ENCODE data around the gene RASGRF2. TPM values are rescaled to one million over a fixed set of nuclear protein-coding genes. Genes with fewer than 3 reads are reported as not detected.

The RASGRF2 gene
- total RNA-seq, 4 donors from 2014 or later: 3.3 to 26.4 (median 12.3) TPM

DNA sequence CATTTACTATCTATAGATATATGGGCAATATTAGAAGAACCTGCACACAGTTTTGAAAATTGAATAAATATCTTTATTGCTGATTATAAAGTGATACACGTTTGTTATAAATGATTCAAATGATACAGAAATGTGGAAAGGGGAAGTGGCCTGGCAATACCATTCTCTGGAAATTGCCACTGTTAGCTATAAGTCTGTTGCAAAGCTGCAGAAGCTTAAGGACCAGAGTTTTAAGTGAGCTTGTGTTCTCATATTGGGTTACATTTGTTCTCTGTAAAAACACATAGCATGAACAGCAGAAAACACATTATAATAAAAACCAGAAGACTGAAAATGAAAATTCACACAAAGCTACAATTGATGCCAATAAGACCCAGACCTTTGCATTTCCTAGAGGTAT, 59.6 kb downstream of the RASGRF2 start:
- Histone ChIP-seq H3K9me3 (no peaks in the 10 kb centered on the region), H3K36me3 (no peaks in the 10 kb centered on the region), H3K4me3 (no peak overlapping the region), H3K27ac (no peak overlapping the region), H3K4me1 (no peaks in the 10 kb centered on the region), H3K27me3 (no peaks in the 10 kb centered on the region)
- intact Hi-C loops (cut with DNase I; ENCODE audit: low total_unique reads): no loop called here
- TF ChIP-seq POLR2A (IDR thresholded peaks at IDR 0.05): no peak
- TF ChIP-seq, protein P1, sequence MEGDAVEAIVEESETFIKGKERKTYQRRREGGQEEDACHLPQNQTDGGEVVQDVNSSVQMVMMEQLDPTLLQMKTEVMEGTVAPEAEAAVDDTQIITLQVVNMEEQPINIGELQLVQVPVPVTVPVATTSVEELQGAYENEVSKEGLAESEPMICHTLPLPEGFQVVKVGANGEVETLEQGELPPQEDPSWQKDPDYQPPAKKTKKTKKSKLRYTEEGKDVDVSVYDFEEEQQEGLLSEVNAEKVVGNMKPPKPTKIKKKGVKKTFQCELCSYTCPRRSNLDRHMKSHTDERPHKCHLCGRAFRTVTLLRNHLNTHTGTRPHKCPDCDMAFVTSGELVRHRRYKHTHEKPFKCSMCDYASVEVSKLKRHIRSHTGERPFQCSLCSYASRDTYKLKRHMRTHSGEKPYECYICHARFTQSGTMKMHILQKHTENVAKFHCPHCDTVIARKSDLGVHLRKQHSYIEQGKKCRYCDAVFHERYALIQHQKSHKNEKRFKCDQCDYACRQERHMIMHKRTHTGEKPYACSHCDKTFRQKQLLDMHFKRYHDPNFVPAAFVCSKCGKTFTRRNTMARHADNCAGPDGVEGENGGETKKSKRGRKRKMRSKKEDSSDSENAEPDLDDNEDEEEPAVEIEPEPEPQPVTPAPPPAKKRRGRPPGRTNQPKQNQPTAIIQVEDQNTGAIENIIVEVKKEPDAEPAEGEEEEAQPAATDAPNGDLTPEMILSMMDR (IDR thresholded peaks at IDR 0.05): no peak
- no peak for DNase-seq

DNA sequence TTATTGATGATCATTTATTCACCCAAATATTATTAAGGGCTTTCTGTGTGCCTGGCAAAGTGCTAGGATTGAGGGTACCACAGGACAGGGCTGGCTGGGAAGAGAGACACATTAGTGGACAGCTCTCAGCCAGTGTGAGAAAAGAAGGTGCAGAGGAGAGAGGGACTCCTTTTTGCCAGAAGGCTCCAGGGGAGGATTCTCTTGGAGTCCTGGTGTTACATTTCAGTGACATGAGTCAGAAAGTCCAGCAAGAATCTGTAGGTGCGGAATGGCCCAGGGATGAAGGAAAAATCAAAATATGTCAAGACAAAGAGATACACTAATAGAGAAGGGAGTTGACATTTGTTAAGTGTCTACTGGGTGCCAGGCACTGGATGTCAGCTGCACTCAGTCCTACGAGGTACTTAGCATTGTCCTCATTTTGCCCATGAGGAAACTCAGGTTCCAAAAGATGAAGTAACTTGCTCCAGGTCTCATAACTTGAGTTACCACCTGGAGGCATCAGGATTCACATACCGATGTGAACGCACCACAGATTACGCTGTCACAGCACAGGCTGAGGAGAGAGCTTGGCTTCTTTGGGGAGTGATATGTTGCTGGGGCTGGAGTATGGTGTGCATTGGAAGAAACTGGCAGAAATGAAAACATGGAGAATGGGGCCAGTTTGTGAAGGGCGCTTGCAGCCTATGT, 60.5 kb downstream of the RASGRF2 start:
- no peaks in the 10 kb centered on the region for H3K9me3 ChIP-seq
- no peaks in the 10 kb centered on the region for H3K36me3 ChIP-seq
- H3K27me3 ChIP-seq: no peaks in the 10 kb centered on the region
- TF ChIP-seq, protein P1 (IDR thresholded peaks at IDR 0.05): no peak
- TF ChIP-seq POLR2A (IDR thresholded peaks at IDR 0.05): no peak
- no peak for DNase-seq
- no peak overlapping the region for H3K27ac ChIP-seq
- H3K4me3 ChIP-seq: no peak overlapping the region
- intact Hi-C loops (cut with DNase I; ENCODE audit: low total_unique reads): no loop called here
- H3K4me1 ChIP-seq: no peaks in the 10 kb centered on the region

DNA sequence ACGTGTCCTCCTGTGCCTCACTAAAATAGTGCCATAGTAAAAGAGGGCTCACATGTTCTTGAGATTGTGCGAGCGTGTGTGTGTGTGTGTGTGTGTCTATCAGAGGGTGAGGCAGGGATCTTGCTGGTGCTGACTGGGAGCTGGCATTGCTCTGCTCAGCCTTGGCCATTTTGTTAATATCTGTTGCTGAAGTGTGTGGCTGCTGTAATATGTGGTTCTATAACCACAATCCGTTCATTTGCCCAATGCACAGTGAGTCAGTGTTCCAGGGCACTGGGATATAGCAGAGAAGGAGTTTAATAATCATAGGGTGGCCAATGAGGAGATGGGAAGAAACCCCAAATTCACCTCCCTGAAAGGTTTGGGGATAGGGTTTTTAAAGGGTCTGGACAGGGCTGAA, 61.3 kb downstream of the RASGRF2 start:
- DNase-seq: no peak
- TF ChIP-seq, protein P1 (IDR thresholded peaks at IDR 0.05): no peak
- no peak for TF ChIP-seq POLR2A (IDR thresholded peaks at IDR 0.05)
- Histone ChIP-seq H3K27me3 (no peaks in the 10 kb centered on the region), H3K4me3 (no peak overlapping the region), H3K27ac (no peak overlapping the region), H3K4me1 (no peaks in the 10 kb centered on the region), H3K36me3 (no peaks in the 10 kb centered on the region), H3K9me3 (no peaks in the 10 kb centered on the region)
- intact Hi-C loops (cut with DNase I; ENCODE audit: low total_unique reads): no loop called here

DNA sequence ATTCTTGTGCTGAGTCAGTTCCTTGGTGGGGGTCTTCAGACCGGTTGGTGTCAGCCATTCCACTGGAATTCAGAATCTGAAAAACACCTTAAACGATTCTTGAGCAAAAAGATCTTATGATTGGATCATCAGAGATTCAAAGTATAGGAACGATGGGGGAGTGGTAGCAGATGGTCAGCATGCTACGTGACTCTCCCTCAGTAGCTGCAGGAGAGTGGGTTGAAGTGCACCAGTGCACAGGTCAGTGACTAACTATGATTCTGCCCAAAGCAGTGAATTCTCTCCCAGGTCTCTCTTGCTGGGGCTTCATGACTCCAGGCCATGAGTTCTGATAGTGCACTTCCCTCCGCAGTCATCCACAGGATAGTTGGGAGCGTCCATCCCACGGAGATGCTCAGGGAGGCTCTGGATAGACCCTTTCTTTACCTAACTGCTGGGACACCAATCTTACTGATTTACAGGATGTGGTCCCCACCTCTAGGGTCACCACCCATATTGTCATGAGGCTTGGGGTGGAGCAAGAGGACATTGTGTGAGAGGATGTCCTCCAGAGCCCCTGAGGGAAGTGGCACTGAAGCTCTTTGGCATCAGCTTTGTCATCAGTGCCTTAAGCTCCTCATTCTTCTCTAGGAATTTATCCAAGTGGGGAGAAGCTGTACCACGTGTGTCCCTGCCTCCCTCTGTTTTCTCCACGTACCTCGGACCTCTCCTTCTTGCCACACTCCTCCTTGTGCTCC, 62.0 kb downstream of the RASGRF2 start:
- H3K9me3 ChIP-seq: no peaks in the 10 kb centered on the region
- TF ChIP-seq, protein P1 (IDR thresholded peaks at IDR 0.05): no peak
- TF ChIP-seq POLR2A (IDR thresholded peaks at IDR 0.05): no peak
- no peaks in the 10 kb centered on the region for H3K36me3 ChIP-seq
- no peak overlapping the region for H3K27ac ChIP-seq
- DNase-seq: no peak
- no peak overlapping the region for H3K4me3 ChIP-seq
- no peaks in the 10 kb centered on the region for H3K27me3 ChIP-seq
- no peaks in the 10 kb centered on the region for H3K4me1 ChIP-seq
- intact Hi-C loops (cut with DNase I; ENCODE audit: low total_unique reads): no loop called here

DNA sequence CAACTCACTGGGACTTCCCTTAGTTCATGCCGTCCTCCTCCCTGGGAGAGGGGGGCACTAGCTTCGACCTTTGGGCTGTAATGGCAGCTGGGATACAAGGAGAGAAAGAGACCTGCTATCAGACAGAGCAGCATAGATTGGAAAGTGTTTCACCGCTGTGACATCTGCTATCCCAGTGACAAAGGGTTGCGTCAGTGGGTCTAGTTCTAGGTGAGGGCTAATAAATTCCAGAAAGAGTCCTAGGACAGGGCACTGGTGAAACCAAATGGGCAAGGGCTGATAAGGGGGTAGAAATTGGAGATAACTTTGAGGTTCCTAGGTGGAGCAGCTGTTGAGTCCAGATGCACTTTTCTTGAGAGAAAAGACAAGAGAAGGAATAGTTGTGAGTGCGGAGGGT, 62.5 kb downstream of the RASGRF2 start:
- Histone ChIP-seq H3K27me3 (no peaks in the 10 kb centered on the region), H3K27ac (no peak overlapping the region), H3K4me1 (no peaks in the 10 kb centered on the region), H3K36me3 (no peaks in the 10 kb centered on the region), H3K4me3 (no peak overlapping the region), H3K9me3 (no peaks in the 10 kb centered on the region)
- TF ChIP-seq, protein P1 (IDR thresholded peaks at IDR 0.05): no peak
- no peak for TF ChIP-seq POLR2A (IDR thresholded peaks at IDR 0.05)
- intact Hi-C loops (cut with DNase I; ENCODE audit: low total_unique reads): no loop called here
- DNase-seq: no peak

All from uterus (tissue), 4 donors.